ENCODE measurements around the gene METAP1D. TPM values are rescaled to one million over a fixed set of nuclear protein-coding genes. Genes with fewer than 3 reads are reported as not detected.

The METAP1D gene
- total RNA-seq, 1 donor from 2014 or later: 10.4 TPM

DNA sequence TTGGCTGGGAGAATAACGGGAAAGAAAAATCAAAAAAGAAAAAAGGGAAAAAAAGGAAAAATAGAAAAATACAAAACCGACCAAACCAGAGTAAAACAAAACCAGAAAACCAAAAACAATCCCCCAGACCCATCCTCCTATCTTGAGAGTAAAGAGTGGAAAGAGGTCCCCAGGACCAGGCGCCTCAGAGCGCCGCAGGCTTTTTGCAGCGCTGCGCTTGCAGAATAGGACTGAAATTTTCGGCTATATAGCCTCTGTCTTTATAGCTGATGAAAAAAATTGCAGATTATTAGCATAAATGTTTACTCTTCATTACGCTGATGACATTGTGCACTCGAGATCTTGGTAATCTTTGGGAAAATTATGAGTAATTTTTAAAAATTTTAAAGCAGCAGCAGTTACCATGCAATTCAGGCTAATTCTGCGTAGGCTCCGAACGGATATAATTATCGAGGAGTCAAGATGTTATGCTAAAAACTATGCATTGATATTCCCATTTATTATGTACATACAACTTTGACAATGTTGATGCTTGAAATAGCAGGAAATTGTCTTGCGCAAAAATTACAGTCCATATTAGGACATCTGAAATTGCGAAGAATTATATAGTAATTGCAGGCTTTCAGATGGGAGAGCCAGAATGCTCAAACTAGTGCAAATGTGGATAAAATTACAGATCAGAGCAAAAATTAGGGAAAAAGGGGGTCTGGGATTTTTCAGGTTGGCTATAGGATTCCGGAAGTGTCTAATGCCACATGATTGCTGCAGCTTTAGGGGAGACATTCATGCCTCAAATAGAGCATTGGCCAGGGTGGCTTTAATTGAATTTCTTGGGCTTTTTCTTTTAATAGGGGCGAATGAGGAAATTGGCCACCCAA is 93.9 kb downstream of the METAP1D start:
- Mint-ChIP-seq H3K4me1 (ENCODE audit: unreplicated experiment) (peaks cover 16% of the 10 kb centered on the region), H3K27me3 (peaks cover 90% of the 10 kb centered on the region), H3K4me3 (peak overlapping the region; percentile 71), H3K9me3 (no peaks in the 10 kb centered on the region), H3K36me3 (peaks cover 4% of the 10 kb centered on the region), H3K27ac (peak overlapping the region; percentile 22)
- TF ChIP-seq, protein P1, sequence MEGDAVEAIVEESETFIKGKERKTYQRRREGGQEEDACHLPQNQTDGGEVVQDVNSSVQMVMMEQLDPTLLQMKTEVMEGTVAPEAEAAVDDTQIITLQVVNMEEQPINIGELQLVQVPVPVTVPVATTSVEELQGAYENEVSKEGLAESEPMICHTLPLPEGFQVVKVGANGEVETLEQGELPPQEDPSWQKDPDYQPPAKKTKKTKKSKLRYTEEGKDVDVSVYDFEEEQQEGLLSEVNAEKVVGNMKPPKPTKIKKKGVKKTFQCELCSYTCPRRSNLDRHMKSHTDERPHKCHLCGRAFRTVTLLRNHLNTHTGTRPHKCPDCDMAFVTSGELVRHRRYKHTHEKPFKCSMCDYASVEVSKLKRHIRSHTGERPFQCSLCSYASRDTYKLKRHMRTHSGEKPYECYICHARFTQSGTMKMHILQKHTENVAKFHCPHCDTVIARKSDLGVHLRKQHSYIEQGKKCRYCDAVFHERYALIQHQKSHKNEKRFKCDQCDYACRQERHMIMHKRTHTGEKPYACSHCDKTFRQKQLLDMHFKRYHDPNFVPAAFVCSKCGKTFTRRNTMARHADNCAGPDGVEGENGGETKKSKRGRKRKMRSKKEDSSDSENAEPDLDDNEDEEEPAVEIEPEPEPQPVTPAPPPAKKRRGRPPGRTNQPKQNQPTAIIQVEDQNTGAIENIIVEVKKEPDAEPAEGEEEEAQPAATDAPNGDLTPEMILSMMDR (conservative IDR thresholded peaks at IDR 0.05): no peak
- no peak for DNase-seq (ENCODE audit: extremely low spot score, unreplicated experiment)

DNA sequence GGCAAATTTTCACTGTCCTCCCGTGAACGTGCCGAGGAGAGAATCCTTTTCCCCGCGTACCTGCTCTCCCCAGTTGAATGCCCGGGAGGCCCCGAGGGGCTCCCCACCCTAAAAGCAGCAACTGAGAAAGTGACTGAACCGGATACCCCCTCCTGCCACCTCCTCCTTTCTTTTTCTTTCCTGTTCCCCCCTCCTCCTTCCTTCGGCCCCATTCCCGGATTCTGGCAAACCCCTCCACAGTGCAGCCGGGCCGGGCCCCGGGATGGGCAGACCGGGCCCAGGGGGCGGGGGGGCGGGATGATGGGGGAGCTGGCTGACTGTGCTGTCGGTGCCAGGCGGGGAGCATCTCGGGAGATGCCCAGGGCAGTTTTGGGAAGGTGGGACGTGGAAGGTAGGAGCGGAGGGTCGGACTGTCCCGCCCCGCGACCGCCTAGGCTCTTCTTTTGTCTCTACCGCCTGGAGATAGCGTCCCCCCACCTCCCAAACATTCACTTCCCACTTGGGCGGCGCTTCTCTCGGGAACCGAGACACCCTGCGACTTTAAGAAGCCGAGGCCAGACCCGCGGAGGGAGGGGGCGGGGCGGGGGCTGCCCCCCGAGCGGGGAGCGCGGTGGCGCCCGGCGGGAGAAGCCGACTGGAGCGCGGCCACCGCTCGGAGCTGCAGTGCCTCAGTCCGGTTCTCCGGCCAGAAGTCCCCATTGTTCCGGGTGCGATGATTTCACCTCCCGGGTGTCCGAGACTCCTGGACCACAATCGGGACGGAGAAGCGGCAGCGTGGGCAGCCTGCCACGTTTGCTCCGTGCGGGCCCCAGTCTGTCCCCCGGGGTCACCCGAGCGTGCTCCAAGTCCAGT is 94.8 kb downstream of the METAP1D start:
- Mint-ChIP-seq H3K36me3 (peaks cover 5% of the 10 kb centered on the region), H3K4me3 (peak overlapping the region; percentile 87), H3K4me1 (ENCODE audit: unreplicated experiment) (peaks cover 16% of the 10 kb centered on the region), H3K9me3 (no peaks in the 10 kb centered on the region), H3K27me3 (peaks cover 84% of the 10 kb centered on the region), H3K27ac (peak overlapping the region; percentile 79)
- DNase-seq (ENCODE audit: extremely low spot score, unreplicated experiment): no peak
- TF ChIP-seq, protein P1 (conservative IDR thresholded peaks at IDR 0.05): no peak

DNA sequence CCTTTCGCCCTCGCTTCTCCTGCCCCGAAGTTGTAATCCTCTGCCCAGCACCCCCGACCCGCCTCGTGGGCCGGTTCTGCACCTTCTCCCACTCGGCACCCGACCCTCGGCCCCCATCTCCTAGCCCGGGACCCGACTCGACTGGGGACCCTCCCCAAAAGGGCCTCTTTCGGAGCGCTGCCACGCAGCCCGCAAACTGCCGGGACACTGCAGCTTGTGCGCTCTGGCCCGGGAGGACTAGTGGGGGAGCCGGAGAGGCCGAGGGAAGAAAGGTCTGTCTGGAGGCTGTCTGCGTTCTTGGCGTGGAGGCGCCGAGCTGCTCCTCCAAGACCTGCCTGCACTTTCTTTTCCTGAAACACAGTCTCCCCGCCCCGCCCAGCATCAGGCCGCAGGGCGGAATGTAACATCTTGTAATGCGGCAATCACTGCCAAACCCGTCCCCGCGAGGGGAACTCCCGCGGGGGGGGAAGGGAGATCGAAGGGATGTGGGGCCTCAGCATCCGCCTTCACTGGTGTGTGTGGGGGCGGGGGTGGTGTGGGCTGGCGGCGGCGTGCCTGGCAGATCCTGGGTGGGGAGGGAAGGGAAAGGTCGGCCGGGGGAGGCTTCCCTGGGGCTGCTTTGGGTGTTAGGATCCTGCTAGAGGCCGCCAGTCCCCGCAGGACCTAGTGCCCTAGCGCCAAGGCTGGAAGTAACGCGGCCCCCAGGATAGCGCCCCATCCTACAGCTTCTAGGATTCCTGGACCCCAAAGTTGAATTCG is 95.6 kb downstream of the METAP1D start:
- Mint-ChIP-seq H3K27ac (peak overlapping the region; percentile 79), H3K4me1 (ENCODE audit: unreplicated experiment) (peaks cover 16% of the 10 kb centered on the region), H3K27me3 (peaks cover 82% of the 10 kb centered on the region), H3K36me3 (peaks cover 5% of the 10 kb centered on the region), H3K4me3 (peak overlapping the region; percentile 87), H3K9me3 (no peaks in the 10 kb centered on the region)
- DNase-seq (ENCODE audit: extremely low spot score, unreplicated experiment): peak; percentile 78
- TF ChIP-seq, protein P1 (conservative IDR thresholded peaks at IDR 0.05): no peak

DNA sequence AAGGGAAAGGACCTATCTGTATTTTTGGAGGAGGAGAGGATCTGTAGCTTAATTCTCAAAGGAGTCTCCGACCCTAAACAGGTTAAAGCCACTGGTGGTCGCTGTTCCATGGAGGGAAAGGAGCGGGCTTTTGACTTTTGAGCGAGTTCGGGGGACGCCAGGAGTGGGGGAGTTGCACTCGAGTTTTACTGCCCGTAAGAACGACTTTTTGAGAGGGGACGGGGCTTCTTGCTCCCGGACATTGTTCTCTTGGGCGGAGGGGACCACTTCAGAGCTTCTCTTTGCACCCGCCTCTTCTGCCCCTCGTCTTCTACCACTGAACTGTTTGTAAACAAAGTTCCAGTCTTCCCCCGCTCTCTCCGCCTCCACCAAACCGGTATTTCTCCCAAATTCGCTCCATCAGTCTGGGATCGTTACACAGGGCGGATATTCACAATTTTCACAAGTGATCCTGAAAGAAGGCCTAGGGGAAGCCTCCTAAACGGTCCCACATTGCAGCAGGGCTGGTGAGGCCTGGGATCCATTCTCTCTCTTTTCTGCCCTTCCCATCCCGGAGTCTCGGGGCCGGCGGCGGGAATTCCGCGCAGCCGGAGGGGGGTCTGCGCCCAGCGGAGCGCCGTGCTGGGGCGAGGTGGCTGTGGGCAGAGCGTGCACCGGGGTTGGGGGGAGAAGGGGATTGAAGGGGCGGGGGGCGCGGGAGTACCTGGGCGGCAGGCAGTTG is 96.3 kb downstream of the METAP1D start:
- DNase-seq (ENCODE audit: extremely low spot score, unreplicated experiment): no peak
- H3K9me3 Mint-ChIP-seq: no peaks in the 10 kb centered on the region
- H3K4me3 Mint-ChIP-seq: peak overlapping the region; percentile 87
- H3K4me1 Mint-ChIP-seq (ENCODE audit: unreplicated experiment): peaks cover 16% of the 10 kb centered on the region
- peaks cover 80% of the 10 kb centered on the region for H3K27me3 Mint-ChIP-seq
- peaks cover 5% of the 10 kb centered on the region for H3K36me3 Mint-ChIP-seq
- TF ChIP-seq, protein P1 (conservative IDR thresholded peaks at IDR 0.05): peak; percentile 60
- peak overlapping the region; percentile 79 for H3K27ac Mint-ChIP-seq
